WERI-Rb-1 (cell line): ENCODE results near the gene ACSM4.

Experiments used
- DNase-seq: peaks from one replicate; pipeline ENCODE4 v3.0.0-alpha.2; 2020
- H3K27ac ChIP-seq: fragments of 250-450 bp; sonication (Bioruptor Pico); 2 replicates; pipeline ENCODE4 v1.5.1; 2020; ENCODE audit warnings: mild to moderate bottlenecking, moderate library complexity
- H3K27me3 ChIP-seq: fragments of 250-450 bp; sonication (Bioruptor Pico); 2 replicates; pipeline ENCODE4 v1.5.1; 2021; ENCODE audit warnings: mild to moderate bottlenecking, low read depth, moderate library complexity; ENCODE audit not compliant: insufficient read depth, severe bottlenecking
- H3K36me3 ChIP-seq: fragments of 250-450 bp; sonication (Bioruptor Pico); 2 replicates; pipeline ENCODE4 v1.5.1; 2020; ENCODE audit warnings: mild to moderate bottlenecking, moderate library complexity
- H3K4me3 ChIP-seq: 2 replicates; pipeline ENCODE4 v1.5.1; 2011; ENCODE audit warnings: low read depth, mild to moderate bottlenecking, control low read depth, low read length
- H3K9me3 ChIP-seq: fragments of 250-450 bp; sonication (Bioruptor Pico); 2 replicates; pipeline ENCODE4 v1.5.1; 2021; ENCODE audit warnings: mild to moderate bottlenecking, moderate library complexity; ENCODE audit not compliant: severe bottlenecking
- TF ChIP-seq, protein P1 (sequence below): IDR thresholded peaks from 2 replicates; pipeline ENCODE4 v1.5.1; 2011; ENCODE audit warnings: low read depth, mild to moderate bottlenecking, control low read depth, inconsistent platforms, low read length

The ACSM4 gene

DNA sequence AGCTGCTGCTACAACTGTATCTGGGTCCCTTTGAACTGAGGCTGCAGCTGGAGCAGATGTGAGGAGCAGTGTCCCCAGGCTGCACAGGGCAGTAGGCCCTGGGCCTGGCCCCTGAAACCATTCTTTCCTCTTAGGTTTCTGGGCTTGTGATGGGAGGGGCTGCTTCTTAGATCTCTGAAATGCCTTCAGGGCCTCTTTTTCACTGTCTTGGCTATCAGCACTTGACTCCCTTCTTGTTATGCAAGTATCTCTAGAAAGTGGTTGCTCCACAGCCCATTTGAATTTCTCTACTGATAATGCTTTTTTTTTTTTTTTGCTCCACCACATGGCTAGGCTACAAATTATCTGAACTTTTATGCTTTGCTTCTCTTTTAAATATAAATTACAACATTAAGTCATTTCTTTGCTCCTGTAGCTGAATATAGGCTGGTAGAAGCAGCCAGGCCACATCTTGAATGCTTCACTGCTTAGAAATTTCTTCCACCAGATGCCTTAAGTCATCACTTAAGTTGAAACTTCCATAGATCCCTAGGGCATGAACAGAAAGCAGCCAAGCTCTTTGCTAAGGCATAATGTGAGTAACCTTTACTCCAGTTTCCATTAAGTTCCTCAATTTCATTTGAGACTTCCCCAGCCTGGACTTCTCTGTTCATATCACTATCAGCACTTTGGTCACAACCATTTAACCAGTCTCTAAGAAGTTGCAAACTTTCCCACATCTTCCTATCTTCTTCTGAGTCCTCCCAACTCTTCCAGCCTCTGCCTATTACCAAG, 41.1 kb downstream of the ACSM4 start:
- no peaks in the 10 kb centered on the region for H3K27me3 ChIP-seq
- no peak overlapping the region for H3K4me3 ChIP-seq
- H3K9me3 ChIP-seq: no peaks in the 10 kb centered on the region
- DNase-seq: no peak
- TF ChIP-seq, protein P1, sequence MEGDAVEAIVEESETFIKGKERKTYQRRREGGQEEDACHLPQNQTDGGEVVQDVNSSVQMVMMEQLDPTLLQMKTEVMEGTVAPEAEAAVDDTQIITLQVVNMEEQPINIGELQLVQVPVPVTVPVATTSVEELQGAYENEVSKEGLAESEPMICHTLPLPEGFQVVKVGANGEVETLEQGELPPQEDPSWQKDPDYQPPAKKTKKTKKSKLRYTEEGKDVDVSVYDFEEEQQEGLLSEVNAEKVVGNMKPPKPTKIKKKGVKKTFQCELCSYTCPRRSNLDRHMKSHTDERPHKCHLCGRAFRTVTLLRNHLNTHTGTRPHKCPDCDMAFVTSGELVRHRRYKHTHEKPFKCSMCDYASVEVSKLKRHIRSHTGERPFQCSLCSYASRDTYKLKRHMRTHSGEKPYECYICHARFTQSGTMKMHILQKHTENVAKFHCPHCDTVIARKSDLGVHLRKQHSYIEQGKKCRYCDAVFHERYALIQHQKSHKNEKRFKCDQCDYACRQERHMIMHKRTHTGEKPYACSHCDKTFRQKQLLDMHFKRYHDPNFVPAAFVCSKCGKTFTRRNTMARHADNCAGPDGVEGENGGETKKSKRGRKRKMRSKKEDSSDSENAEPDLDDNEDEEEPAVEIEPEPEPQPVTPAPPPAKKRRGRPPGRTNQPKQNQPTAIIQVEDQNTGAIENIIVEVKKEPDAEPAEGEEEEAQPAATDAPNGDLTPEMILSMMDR: no peak
- no peaks in the 10 kb centered on the region for H3K36me3 ChIP-seq
- H3K27ac ChIP-seq: no peak overlapping the region

DNA sequence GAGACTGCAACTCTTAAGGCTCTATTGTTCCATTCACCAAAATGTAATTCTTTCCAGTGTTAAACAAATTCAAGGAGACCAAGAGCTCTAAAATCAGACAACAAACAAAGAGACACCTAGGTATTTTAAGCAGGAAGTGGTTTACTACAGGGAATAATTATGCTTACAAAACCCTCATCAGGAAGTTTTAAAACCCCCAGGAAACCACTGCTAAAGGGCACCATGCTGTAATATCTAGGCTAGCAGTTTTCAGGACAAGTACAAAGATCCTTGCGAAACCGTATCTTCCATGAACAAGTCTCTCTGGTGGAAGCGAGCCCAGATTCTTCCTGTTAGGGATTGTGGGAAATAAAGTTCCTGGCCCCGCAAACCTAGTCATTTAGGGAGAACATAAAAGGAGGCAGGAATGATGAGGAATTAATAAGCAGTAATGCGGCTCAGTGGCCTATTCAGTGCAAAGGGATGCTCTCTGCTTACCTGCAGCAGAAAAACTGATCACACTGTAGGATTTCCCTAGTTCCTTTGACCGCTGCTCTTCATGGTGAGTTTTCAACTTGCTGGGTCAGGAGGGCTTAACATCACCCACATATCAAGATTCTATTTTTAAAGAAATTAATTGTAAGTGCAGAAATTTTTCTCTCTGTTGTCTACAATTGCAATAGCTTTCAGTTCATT, 42.8 kb downstream of the ACSM4 start:
- no peaks in the 10 kb centered on the region for H3K9me3 ChIP-seq
- no peaks in the 10 kb centered on the region for H3K36me3 ChIP-seq
- TF ChIP-seq, protein P1: no peak
- H3K27me3 ChIP-seq: peaks cover 3% of the 10 kb centered on the region
- H3K4me3 ChIP-seq: no peak overlapping the region
- no peak overlapping the region for H3K27ac ChIP-seq
- DNase-seq: no peak

DNA sequence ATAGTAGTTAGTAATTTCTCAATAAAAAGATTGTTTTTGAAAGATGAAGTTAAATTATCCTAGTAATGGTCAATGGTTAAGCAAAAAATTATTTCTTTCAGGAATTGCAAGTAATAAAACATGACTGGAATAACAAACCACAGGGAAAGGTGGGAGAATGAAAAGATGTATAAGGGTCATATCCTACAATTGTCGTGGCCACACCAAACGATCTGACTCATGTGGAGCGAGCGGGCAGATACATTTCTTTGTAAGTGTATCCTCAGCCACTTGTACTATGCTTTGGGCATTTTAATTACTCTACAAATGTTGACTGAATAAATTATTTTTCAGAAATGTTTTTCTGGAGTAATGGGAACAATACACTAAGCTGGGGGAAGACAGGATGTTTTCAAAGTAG, 45.5 kb downstream of the ACSM4 start:
- H3K27ac ChIP-seq: no peak overlapping the region
- H3K36me3 ChIP-seq: no peaks in the 10 kb centered on the region
- peaks cover 3% of the 10 kb centered on the region for H3K27me3 ChIP-seq
- TF ChIP-seq, protein P1: no peak
- DNase-seq: no peak
- no peak overlapping the region for H3K4me3 ChIP-seq
- H3K9me3 ChIP-seq: no peaks in the 10 kb centered on the region

DNA sequence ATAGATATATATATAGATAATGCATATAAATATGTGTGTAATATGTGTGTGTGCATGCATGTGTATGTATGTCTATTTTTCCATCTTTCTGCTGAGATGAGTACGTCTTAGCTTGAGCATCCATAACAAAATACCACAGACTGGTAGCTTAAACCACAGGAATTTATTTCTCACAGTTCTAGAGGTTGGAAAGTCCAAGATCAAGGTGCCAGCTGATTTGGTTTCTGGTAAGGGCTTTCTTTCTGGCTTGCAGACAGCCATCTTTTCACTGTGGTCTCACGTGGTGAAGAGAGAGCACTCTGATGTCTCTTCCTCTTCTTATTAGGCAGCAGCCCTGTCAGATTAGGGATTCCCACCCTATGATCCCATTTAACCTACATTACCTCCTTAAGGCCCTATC, 47.3 kb downstream of the ACSM4 start:
- DNase-seq: no peak

DNA sequence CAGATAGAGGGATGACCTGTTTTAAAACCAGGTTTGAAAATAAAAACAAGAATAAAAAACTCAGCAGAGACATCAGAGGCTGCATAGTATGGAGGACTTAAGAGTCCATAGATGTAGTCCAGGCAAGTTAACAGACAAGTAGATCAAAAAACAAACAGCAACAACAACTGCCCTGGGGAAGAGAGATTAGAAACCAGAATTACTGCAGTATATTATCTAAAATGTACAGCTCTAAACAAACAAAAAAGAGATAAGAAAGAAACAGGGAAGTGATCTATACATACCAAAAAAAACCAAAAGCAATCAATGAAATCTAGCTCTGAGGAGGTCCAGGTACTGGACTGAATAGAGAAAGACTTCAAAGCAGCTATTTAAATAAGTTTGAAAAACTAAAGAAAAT, 48.8 kb downstream of the ACSM4 start:
- H3K9me3 ChIP-seq: no peaks in the 10 kb centered on the region
- no peak overlapping the region for H3K27ac ChIP-seq
- TF ChIP-seq, protein P1: no peak
- no peak for DNase-seq
- no peak overlapping the region for H3K4me3 ChIP-seq
- peaks cover 3% of the 10 kb centered on the region for H3K27me3 ChIP-seq
- H3K36me3 ChIP-seq: no peaks in the 10 kb centered on the region

More for the DNA sequence above, 47.3 kb downstream of the ACSM4 start:
- H3K4me3 ChIP-seq: no peak overlapping the region
- TF ChIP-seq, protein P1: no peak
- no peaks in the 10 kb centered on the region for H3K36me3 ChIP-seq
- peaks cover 3% of the 10 kb centered on the region for H3K27me3 ChIP-seq
- H3K9me3 ChIP-seq: no peaks in the 10 kb centered on the region
- H3K27ac ChIP-seq: no peak overlapping the region
